ENCODE data around the gene DDR1.
"Not testable (repeated sequence)": the region's sequence is repeated elsewhere in the genome, so short reads cannot be mapped to it uniquely, and the experiment has no call there.

DDR1 gene

DNA sequence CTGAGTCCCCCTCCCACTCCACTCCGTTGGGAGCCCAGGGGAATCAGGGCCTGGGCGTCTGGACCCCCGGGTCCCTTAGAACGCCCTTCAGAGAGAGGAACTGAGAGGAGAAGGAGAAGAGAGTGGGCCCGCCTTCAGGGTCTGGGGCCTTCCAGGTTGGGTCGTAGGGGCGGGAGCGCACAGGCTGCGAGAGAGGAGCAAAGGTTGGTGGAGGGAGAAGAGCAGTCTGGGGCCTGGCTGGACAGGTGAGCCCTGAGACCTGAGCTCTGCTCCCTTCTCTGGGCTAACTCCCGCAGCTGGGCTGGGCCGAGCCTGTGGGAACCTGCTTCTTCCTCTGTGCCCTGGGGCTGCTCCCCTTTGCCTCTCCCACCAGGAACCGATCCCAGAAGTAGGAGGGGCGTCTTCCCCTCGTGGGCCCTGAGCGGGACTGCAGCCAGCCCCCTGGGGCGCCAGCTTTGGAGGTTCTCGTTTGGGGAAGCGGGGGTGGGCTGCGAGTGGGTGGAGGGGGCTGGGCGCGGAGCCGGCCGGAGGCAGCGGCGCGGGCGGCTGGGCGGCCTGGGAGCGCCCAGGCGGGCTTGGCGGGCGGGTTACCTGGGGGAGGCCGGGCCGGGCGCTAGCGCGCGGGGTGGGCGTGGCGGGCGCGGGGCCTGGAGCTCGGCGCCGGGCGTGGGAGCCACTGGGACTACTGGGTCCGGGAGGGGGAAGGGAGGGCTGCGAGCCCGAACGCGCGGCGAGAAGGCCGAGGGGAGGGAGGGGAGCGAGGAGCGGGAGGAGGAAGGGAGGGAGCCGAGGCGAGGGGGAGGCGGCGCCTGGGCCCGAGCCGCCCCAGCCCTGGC lies at the start of gene DDR1:
Gene DDR1 (plus strand): TSS at position 835 of the 836 bp plus-strand sequence. CDS start 4,211 bp downstream, outside the sequence.
- DNase-seq (ENCODE audit: low read depth): no peak

- DNase-seq (ENCODE audit: low read depth): no peak
These were observed 49.7 kb upstream of the DDR1 start for GRCh38 chr6:30834646-30835045.

DNA sequence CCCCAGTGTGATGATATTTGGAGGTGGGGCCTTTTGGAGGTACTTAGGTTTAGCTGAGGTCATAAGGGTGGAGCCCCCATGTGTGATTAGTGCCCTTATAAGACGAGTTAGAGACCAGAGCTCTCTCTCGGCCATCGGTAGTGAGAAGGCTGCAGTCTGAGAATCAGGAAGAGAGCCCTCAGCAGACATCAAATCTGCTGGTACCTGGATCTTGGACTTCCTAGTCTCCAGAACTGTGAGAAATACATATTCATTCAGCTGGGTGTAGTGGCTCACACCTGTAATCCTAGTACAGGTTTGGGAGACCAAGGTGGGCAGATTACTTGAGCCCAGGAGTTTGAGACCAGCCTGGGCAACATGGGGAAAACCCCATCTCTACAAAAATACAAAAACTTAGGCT lies 48.7 kb upstream of the DDR1 start:
- no peak for DNase-seq (ENCODE audit: low read depth)

GRCh38 chr6:30836431-30836866 lies 47.9 kb upstream of the DDR1 start:
- DNase-seq (ENCODE audit: low read depth): peak; percentile 74

GRCh38 chr6:30836957-30837356 lies 47.4 kb upstream of the DDR1 start:
- no peak for DNase-seq (ENCODE audit: low read depth)

DNA sequence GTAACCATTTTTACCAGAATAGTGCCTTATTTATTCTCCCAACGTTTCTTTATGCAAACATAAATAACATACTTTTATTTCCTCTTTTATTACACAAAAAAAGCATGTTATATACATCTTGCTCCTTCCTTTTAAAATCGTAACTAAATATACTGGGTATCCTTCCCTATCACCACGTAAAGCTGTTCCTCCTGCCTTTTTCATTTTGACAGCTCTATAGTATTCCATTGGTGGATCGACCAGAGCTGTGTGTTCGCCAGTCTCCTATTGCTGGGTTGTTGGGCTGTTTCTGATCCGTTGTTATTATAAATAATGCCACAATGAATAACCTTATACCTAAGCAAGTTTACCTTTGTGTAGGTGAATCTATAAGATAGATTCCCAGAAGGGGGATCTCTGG lies 46.9 kb upstream of the DDR1 start:
- DNase-seq (ENCODE audit: low read depth): no peak

DNA sequence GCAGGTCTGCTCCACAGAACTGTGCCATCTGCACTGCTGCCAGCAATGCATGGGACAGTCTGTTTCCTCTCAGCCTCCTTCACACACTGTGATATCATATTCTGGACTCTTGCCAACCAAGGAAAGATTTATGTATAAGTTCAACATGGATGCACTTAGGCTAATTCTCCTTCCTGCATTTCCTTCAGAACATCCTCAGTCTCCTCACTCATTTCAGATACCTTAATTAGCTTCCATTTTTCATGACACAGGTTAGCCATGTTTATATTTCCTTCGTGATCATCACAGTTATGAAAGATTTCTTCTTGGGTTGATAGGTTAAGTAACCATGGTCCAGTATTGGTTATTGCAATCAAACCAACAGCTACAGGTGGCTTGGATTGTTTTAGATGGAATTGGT lies 46.4 kb upstream of the DDR1 start:
- DNase-seq (ENCODE audit: low read depth): no peak

GRCh38 chr6:30839671-30840070 lies 44.6 kb upstream of the DDR1 start:
- DNase-seq (ENCODE audit: low read depth): no peak

DNA sequence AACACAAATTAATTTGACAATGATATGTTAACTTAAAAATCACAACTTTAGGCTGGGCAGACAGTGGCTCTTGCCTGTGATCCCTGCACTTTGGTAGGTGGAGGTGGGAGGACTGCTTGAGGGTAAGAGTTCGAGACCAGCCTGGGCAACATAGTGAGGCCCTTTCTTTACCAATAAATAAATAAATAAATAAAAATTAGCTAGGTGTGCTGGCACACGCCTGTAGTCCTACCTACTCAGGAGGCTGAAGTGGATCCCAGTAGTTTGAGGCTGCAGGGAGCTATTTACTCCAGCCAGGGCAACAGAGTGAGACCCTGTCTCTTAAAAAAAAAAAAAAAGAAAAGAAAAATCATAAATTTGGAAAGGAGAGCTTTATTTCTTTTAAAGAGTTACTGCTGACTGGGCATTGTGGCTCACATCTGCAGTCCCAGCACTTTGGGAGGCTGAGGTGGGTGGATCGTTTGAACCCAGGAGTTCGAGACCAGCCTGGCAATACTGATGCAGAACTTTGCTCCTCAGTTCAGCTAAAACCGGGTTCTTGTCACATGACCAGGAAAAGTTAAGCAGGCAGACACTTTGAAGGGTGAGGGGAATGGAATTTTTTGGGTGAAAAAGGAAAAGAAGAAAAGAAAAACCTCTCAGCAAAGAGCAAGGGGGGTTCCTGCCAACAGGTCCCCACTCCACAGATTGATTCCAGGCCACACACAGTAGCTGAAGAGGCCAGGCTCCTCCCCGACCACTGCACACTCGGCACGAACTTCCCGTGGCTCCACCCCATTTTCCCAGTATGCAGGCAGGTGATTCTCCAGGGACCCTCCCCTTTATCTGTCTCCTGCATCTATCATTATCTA lies 44.0 kb upstream of the DDR1 start:
- DNase-seq (ENCODE audit: low read depth): no peak

- DNase-seq (ENCODE audit: low read depth): no peak
These were observed 43.2 kb upstream of the DDR1 start for GRCh38 chr6:30840935-30841643.

- no peak for DNase-seq (ENCODE audit: low read depth)
These were observed 42.4 kb upstream of the DDR1 start for GRCh38 chr6:30841644-30842504.

- DNase-seq (ENCODE audit: low read depth): no peak
These were observed 41.3 kb upstream of the DDR1 start for GRCh38 chr6:30842754-30843610.

DNA sequence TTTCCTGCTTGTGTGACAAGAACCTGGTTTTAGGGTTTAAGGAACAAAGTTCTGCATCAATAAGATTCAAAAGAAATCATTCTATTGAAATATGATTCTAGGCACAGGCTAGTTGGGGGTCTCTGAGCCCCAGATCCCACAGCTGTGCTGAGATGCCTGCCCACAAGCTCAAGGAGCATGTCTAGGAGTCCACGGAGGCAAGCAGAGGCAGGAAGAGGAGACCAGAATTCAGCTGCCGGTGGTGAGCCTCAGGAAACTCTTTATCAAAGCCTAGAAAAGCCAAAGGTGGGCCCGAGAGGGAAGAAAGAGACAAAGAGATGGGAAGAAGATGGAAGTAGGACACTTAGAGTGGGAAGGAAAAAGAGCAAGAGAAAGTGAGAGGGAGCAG lies 40.7 kb upstream of the DDR1 start:
- DNase-seq (ENCODE audit: low read depth): no peak

DNA sequence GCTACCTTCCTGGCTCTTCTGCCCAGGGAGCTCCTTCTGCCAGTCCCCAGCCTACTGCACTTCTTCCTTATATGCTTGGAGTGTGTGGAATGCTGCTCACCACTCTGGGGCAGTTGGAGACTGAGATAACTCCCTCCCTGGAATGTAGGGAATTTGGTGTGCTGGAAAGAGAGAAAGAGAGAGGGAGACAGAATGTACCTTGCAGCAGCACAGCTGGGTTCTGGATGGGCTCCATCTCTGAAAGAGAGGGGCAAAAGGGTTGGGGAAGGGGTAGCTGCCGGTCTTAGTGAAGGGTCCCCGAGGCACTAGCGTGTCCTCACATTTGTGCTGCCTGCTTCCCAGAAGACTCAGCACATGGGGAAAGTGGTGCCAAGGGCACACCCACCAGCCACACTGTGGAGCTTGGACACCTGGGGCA lies 40.2 kb upstream of the DDR1 start:
- no peak for DNase-seq (ENCODE audit: low read depth)

DNA sequence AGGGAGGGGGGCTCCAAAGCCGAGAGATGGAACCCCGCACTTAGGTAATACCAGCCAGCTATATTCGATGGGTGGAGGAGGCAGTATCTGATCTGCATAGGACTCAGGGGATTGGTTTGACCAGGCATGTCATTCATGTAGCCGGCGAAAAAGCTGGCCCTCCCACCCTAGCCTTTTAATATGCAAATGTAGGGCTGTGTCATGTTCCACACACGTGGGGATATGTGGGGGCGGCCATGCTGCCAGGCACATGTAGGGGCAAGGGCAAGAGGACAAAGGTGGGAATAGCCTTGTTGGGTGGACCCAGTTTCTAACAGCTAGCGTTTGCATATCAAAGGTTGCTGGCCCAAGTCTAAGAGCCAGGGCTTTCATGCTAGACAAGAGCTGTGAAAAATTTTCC lies 39.1 kb upstream of the DDR1 start:
- no peak for DNase-seq (ENCODE audit: low read depth)

GRCh38 chr6:30847421-30847970 lies 36.8 kb upstream of the DDR1 start:
- DNase-seq (ENCODE audit: low read depth): no peak

DNA sequence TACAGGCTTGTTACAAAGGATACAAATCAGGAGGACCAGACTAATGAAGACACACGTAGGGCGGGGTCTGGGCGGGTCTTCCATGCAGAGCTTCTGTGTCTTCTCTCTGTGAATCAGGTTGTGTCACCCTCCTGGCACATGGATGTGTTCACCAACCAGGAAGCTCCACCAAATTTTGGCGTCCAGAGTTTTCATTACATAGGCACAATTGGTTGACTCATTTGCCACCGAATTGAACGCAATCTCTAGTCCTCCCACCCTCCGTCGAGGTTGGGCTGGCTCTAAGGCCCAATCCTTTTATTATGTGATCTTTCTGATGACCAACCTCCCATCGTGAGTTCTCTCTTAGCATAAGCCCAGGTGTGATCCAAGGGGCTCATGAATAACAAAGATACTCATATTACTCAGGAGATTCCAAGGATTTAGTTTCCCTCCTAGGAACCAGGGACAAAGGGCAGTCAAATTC lies 36.3 kb upstream of the DDR1 start:
- no peak for DNase-seq (ENCODE audit: low read depth)

GRCh38 chr6:30849903-30850651 lies 34.2 kb upstream of the DDR1 start:
- DNase-seq (ENCODE audit: low read depth): no peak

DNA sequence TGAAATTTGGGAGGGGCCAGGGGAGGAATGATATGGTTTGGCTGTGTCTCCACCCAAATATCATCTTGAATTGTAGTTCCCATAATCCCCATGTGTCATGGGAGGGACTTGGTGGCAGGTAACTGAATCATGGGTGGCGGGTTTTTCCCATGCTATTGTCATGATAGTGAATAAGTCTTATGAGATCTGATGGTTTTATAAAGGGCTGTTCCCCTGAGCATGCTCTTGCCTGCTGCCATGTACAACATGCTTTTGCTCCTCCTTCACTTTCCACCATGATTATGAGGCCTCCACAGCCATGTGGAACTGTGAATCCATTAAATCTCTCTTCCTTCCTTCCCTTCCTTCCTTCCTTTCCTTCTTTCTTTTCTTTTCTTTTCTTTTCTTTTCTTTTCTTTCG lies 31.9 kb upstream of the DDR1 start:
- not testable (repeated sequence) for DNase-seq (ENCODE audit: low read depth)

All from stromal cell of bone marrow (primary cell).